ENCODE results near the gene VMAC. TPM values are rescaled to one million over a fixed set of nuclear protein-coding genes. Genes with fewer than 3 reads are reported as not detected.

The VMAC gene
- total and polyA plus RNA-seq, 3 experiments from 2014 or later: 4.0 to 6.3 (median 4.1) TPM

DNA sequence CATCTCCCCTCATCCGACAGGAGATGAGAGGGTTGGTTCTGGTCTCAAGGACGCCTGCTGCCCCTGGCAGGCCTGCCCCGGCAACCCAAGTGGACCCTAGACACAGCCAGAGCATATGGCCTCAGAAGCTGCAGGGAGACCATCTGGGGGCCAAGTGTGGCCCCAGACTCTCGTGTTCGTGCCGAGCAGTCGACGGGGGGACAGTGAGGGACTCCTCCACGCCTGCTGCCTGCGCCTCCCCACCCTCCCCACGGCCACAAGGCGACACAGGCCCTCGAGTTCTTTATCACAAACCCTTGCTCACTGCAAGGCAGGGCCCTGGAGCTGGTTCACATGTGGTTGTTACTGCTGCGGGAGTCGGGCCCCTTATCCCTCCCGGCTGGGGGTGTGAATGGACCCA is 18.7 kb downstream of the VMAC start:
- no peaks in the 10 kb centered on the region for H3K27me3 Mint-ChIP-seq
- Histone ChIP-seq H3K27ac (ENCODE audit: low read depth, low read length) (no peak overlapping the region), H3K36me3 (ENCODE audit: insufficient read depth, low read length) (peaks cover 80% of the 10 kb centered on the region), H3K4me3 (ENCODE audit: low read length) (no peak overlapping the region), H3K4me1 (ENCODE audit: insufficient read depth, low read length) (no peaks in the 10 kb centered on the region), H3K27me3 (ENCODE audit: insufficient read depth, low read length, poor library complexity, severe bottlenecking) (no peaks in the 10 kb centered on the region), H3K9me3 (ENCODE audit: low read length) (no peaks in the 10 kb centered on the region)
- peaks cover 3 to 93% (median 9%) of the 10 kb centered on the region in 3 donors for H3K36me3 Mint-ChIP-seq
- ChIA-PET POLR2A (no interaction called here), CTCF (no interaction called here)
- no peaks in the 10 kb centered on the region for H3K9me3 Mint-ChIP-seq
- no peaks in the 10 kb centered on the region for H3K4me1 Mint-ChIP-seq
- no peak overlapping the region for H3K27ac Mint-ChIP-seq
- H3K4me3 Mint-ChIP-seq: no peak overlapping the region
- no peak for DNase-seq

DNA sequence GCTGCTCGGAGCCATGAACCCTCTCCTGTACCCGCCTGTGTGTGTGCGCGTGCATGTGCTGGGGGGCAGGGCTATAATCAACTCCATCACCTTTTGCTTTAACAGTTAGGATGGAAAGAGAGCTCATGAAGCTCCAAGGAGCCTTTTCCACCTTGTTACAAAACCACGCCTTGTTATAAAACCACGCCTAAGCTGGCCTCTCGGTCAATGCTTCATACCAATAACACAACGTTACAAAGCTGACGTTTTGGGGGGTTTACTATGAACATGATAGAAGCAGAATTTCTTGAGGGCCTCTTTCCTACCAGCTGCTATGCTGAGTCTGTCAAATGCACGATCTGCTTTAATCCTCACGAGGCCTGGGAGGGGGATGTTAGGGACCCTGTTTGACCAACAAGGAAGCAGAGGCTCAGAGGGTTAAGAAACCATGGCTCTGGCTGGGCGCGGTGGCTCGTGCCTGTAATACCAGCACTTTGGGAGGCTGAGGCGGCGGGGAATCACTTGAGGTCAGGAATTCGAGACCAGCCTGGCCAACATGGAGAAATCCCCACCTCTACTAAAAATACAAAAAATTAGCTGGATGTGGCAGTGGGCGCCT is 21.3 kb downstream of the VMAC start:
- Histone ChIP-seq H3K4me3 (ENCODE audit: low read length) (no peak overlapping the region), H3K9me3 (ENCODE audit: low read length) (no peaks in the 10 kb centered on the region), H3K27ac (ENCODE audit: low read depth, low read length) (no peak overlapping the region), H3K4me1 (ENCODE audit: insufficient read depth, low read length) (no peaks in the 10 kb centered on the region), H3K36me3 (ENCODE audit: insufficient read depth, low read length) (peaks cover 90% of the 10 kb centered on the region), H3K27me3 (ENCODE audit: insufficient read depth, low read length, poor library complexity, severe bottlenecking) (no peaks in the 10 kb centered on the region)
- Mint-ChIP-seq H3K4me3 (no peak overlapping the region), H3K36me3 (peaks cover 3 to 99% (median 14%) of the 10 kb centered on the region in 3 donors), H3K27me3 (no peaks in the 10 kb centered on the region), H3K27ac (no peak overlapping the region), H3K9me3 (no peaks in the 10 kb centered on the region), H3K4me1 (peaks cover 0 to 1% (median 0%) of the 10 kb centered on the region in 3 donors)
- ChIA-PET CTCF (no interaction called here), POLR2A (no interaction called here)
- no peak for DNase-seq

DNA sequence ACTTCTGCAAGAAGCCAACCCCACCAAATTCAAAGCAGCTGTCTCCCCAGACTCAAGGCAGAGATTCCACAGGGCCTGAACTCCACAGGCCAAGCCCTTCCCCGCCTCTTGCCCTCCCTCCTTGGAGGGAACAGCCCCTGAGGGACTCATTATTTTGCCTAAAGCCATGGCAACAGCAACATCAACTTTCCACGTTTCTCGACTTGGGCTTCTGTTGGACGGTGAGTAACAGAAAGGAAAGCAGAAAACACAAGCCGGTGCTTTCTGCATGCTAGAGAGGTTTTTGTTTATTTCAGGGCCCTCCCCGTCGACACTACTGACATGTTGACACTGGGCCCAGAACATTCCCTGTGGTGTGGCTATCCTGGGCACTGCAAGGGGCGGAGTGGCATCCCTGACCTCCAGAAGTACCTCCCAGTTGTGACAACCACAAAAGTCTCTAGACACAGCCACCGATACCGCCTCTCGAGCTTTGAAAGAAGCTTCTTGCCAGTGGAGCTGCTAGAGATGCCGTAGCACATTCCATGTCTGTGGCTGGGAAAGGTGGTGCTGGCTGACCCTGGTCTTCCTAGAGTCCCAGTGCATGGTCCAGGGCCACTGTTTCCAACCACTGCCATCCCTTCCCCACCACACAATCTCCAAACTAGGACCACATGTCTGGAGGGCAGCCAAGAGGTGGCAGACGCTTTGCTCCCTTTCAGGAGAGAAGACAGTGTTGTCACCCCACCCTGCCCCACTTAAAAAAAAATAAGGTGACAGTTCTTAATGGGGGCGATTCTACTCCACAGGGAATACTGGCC is 22.2 kb downstream of the VMAC start:
- H3K27ac Mint-ChIP-seq: peak overlapping the region in 2 of 8 donors; percentile 23 to 80
- ChIA-PET POLR2A (no interaction called here), CTCF (no interaction called here)
- Histone ChIP-seq H3K4me3 (ENCODE audit: low read length) (no peak overlapping the region), H3K4me1 (ENCODE audit: insufficient read depth, low read length) (no peaks in the 10 kb centered on the region), H3K9me3 (ENCODE audit: low read length) (no peaks in the 10 kb centered on the region), H3K27me3 (ENCODE audit: insufficient read depth, low read length, poor library complexity, severe bottlenecking) (no peaks in the 10 kb centered on the region), H3K27ac (ENCODE audit: low read depth, low read length) (no peak overlapping the region), H3K36me3 (ENCODE audit: insufficient read depth, low read length) (peaks cover 90% of the 10 kb centered on the region)
- peaks cover 0 to 1% (median 0%) of the 10 kb centered on the region in 3 donors for H3K4me1 Mint-ChIP-seq
- no peaks in the 10 kb centered on the region for H3K27me3 Mint-ChIP-seq
- H3K9me3 Mint-ChIP-seq: no peaks in the 10 kb centered on the region
- peaks cover 3 to 98% (median 13%) of the 10 kb centered on the region in 3 donors for H3K36me3 Mint-ChIP-seq
- no peak overlapping the region for H3K4me3 Mint-ChIP-seq
- no peak for DNase-seq

GRCh38 chr19:5927441-5927821 is 22.8 kb downstream of the VMAC start:
- H3K27me3 Mint-ChIP-seq: no peaks in the 10 kb centered on the region
- peak overlapping the region in 1 of 8 donors; percentile 91 for H3K27ac Mint-ChIP-seq
- no peak overlapping the region for H3K27ac ChIP-seq (ENCODE audit: low read depth, low read length)
- DNase-seq: no peak
- H3K4me3 Mint-ChIP-seq: no peak overlapping the region
- CTCF ChIA-PET: no interaction called here
- no peaks in the 10 kb centered on the region for H3K27me3 ChIP-seq (ENCODE audit: insufficient read depth, low read length, poor library complexity, severe bottlenecking)
- H3K9me3 Mint-ChIP-seq: no peaks in the 10 kb centered on the region
- no peaks in the 10 kb centered on the region for H3K9me3 ChIP-seq (ENCODE audit: low read length)
- H3K36me3 Mint-ChIP-seq: peaks cover 3 to 96% (median 12%) of the 10 kb centered on the region in 3 donors
- no peaks in the 10 kb centered on the region for H3K4me1 ChIP-seq (ENCODE audit: insufficient read depth, low read length)
- H3K36me3 ChIP-seq (ENCODE audit: insufficient read depth, low read length): peaks cover 89% of the 10 kb centered on the region
- H3K4me1 Mint-ChIP-seq: peaks cover 0 to 1% (median 0%) of the 10 kb centered on the region in 3 donors
- no peak overlapping the region for H3K4me3 ChIP-seq (ENCODE audit: low read length)
- POLR2A ChIA-PET: no interaction called here

DNA sequence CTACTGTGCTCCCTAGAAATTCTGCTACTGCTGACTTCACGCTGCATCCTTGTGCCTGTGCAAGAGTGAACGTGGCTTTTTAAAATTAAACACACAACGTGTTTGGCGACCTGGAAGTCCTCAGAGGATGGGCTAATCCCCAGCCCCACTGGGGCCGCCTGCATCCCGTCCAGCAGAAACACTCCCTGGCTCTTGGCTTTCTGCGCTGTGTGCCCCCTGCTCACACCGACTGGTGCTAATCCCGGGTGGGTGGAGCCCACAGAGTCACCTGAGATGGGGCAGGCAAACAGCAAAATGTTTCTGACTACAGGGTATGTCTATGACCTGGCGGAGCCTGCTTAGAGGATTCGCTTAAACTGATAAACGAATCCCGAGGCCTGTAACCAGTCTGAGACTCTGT is 24.5 kb downstream of the VMAC start:
- no peaks in the 10 kb centered on the region for H3K4me1 ChIP-seq (ENCODE audit: insufficient read depth, low read length)
- H3K9me3 ChIP-seq (ENCODE audit: low read length): no peaks in the 10 kb centered on the region
- no peaks in the 10 kb centered on the region for H3K9me3 Mint-ChIP-seq
- no peak overlapping the region for H3K27ac Mint-ChIP-seq
- no peak for DNase-seq
- no peak overlapping the region for H3K27ac ChIP-seq (ENCODE audit: low read depth, low read length)
- H3K27me3 ChIP-seq (ENCODE audit: insufficient read depth, low read length, poor library complexity, severe bottlenecking): no peaks in the 10 kb centered on the region
- peaks cover 0 to 1% (median 0%) of the 10 kb centered on the region in 3 donors for H3K4me1 Mint-ChIP-seq
- H3K27me3 Mint-ChIP-seq: no peaks in the 10 kb centered on the region
- CTCF ChIA-PET: no interaction called here
- POLR2A ChIA-PET: no interaction called here
- H3K36me3 ChIP-seq (ENCODE audit: insufficient read depth, low read length): peaks cover 75% of the 10 kb centered on the region
- H3K4me3 ChIP-seq (ENCODE audit: low read length): no peak overlapping the region
- peaks cover 3 to 87% (median 6%) of the 10 kb centered on the region in 3 donors for H3K36me3 Mint-ChIP-seq
- peak overlapping the region in 1 of 7 donors; percentile 14 for H3K4me3 Mint-ChIP-seq

DNA sequence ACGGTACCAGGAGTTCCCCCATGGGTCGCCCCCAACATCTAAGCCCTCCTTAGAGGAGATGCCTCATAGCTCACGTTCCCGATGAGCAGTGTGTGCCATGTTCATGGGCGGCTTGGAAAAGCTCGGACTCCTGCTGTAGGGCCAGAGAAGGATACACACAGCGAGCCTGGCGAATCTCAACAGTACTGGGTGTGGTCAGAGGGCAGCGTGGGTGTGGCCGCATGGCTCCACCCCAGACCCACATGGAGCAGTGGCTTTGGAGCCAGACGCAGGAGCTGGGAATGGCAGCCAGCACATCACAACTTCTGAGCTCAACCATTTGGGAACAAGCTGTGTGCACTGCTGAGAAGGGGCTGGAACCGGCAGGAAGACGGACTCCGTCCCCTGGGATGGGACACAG is 25.0 kb downstream of the VMAC start:
- H3K4me3 Mint-ChIP-seq: no peak overlapping the region
- H3K27me3 Mint-ChIP-seq: no peaks in the 10 kb centered on the region
- H3K4me3 ChIP-seq (ENCODE audit: low read length): no peak overlapping the region
- no peak for DNase-seq
- H3K9me3 ChIP-seq (ENCODE audit: low read length): no peaks in the 10 kb centered on the region
- no peak overlapping the region for H3K27ac ChIP-seq (ENCODE audit: low read depth, low read length)
- no peak overlapping the region for H3K27ac Mint-ChIP-seq
- CTCF ChIA-PET: no interaction called here
- peaks cover 71% of the 10 kb centered on the region for H3K36me3 ChIP-seq (ENCODE audit: insufficient read depth, low read length)
- H3K4me1 Mint-ChIP-seq: peaks cover 0 to 1% (median 0%) of the 10 kb centered on the region in 3 donors
- no peaks in the 10 kb centered on the region for H3K9me3 Mint-ChIP-seq
- H3K27me3 ChIP-seq (ENCODE audit: insufficient read depth, low read length, poor library complexity, severe bottlenecking): no peaks in the 10 kb centered on the region
- POLR2A ChIA-PET: no interaction called here
- H3K4me1 ChIP-seq (ENCODE audit: insufficient read depth, low read length): no peaks in the 10 kb centered on the region
- peaks cover 3 to 86% (median 6%) of the 10 kb centered on the region in 3 donors for H3K36me3 Mint-ChIP-seq

DNA sequence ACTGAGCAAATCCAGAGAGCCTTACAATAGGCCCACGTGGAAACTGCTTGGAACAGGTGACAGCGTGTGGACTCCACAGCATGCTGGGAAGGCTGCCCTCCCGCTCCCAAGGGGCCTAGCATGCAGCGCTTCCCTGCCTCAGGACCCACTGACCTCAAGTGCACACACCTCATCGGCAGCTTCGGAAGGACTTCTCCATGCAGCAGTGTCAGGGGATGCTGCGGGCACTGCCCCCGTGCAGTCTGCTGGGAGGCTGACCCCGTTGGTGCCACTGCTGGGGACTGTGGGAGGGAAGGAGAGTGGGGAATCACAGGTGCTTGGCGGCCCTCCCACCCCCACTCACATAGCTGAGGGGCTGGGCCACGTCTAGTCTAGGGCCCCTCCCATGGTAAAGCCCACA is 26.6 kb downstream of the VMAC start:
- CTCF ChIA-PET: no interaction called here
- Histone ChIP-seq H3K27ac (ENCODE audit: low read depth, low read length) (no peak overlapping the region), H3K9me3 (ENCODE audit: low read length) (no peaks in the 10 kb centered on the region), H3K4me3 (ENCODE audit: low read length) (no peak overlapping the region), H3K36me3 (ENCODE audit: insufficient read depth, low read length) (peaks cover 64% of the 10 kb centered on the region), H3K4me1 (ENCODE audit: insufficient read depth, low read length) (no peaks in the 10 kb centered on the region), H3K27me3 (ENCODE audit: insufficient read depth, low read length, poor library complexity, severe bottlenecking) (no peaks in the 10 kb centered on the region)
- POLR2A ChIA-PET: no interaction called here
- H3K27ac Mint-ChIP-seq: no peak overlapping the region
- H3K4me1 Mint-ChIP-seq: peaks cover 0 to 2% (median 1%) of the 10 kb centered on the region in 3 donors
- no peak for DNase-seq
- H3K36me3 Mint-ChIP-seq: peaks cover 3 to 87% (median 8%) of the 10 kb centered on the region in 3 donors
- no peaks in the 10 kb centered on the region for H3K9me3 Mint-ChIP-seq
- H3K4me3 Mint-ChIP-seq: no peak overlapping the region
- no peaks in the 10 kb centered on the region for H3K27me3 Mint-ChIP-seq

DNA sequence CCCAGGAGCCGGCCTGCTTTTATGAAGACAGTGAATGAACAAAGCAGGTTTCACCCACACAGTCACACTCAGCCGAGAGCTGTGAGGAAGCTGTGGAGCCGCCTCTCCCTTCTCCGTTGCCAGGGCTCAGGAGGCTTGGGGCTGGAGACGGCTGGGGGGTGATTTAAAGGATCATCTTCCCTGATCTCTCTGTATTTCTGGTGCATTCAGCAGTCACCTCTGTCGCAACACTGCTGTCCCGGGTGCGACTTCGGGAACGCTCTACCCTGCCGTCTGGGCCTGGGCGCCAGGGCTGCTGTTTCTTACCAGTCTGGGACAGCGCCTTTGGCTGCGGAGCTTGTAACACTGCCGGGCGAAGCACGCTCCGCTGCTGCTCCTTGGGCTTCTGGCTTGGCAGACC is 27.5 kb downstream of the VMAC start:
- peaks cover 0 to 2% (median 1%) of the 10 kb centered on the region in 3 donors for H3K4me1 Mint-ChIP-seq
- Histone ChIP-seq H3K27me3 (ENCODE audit: insufficient read depth, low read length, poor library complexity, severe bottlenecking) (no peaks in the 10 kb centered on the region), H3K4me3 (ENCODE audit: low read length) (no peak overlapping the region), H3K9me3 (ENCODE audit: low read length) (no peaks in the 10 kb centered on the region), H3K27ac (ENCODE audit: low read depth, low read length) (no peak overlapping the region), H3K4me1 (ENCODE audit: insufficient read depth, low read length) (no peaks in the 10 kb centered on the region), H3K36me3 (ENCODE audit: insufficient read depth, low read length) (peaks cover 63% of the 10 kb centered on the region)
- ChIA-PET POLR2A (no interaction called here), CTCF (no interaction called here)
- H3K9me3 Mint-ChIP-seq: no peaks in the 10 kb centered on the region
- no peak overlapping the region for H3K27ac Mint-ChIP-seq
- no peak for DNase-seq
- peaks cover 3 to 86% (median 8%) of the 10 kb centered on the region in 3 donors for H3K36me3 Mint-ChIP-seq
- H3K27me3 Mint-ChIP-seq: no peaks in the 10 kb centered on the region
- no peak overlapping the region for H3K4me3 Mint-ChIP-seq
